Hepatic stellate cell (primary cell): ENCODE measurements around the gene LCTL.

Source experiments
- DNase-seq: peaks from one replicate; pipeline ENCODE4 v3.0.0; 2011; ENCODE audit warnings: low spot score

LCTL gene

DNA sequence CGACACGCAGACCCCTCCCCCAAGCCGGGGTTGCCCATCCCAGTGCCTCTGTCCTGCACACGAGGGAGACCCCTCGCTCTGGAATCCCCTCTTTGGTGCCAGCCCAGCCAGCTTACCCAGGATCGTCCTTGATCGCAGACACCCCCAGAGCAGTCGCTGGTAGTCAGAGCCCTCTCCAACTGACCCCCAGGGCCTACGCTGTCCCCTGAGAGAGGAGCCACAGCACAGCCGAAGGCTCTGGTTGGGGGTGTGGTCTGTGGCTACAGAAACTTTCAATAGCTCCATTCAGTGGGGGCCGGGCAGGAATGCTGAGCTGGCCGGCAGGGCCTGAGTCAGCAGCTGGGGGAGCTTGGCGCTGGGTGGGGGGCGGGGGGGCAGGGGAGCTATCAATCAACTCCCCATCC, at the start of gene LCTL:
Gene LCTL (minus strand): TSS at position 258 of the 404 bp plus-strand sequence. CDS start 633 bp downstream, outside the sequence.
- peak; percentile 71 for DNase-seq

DNA sequence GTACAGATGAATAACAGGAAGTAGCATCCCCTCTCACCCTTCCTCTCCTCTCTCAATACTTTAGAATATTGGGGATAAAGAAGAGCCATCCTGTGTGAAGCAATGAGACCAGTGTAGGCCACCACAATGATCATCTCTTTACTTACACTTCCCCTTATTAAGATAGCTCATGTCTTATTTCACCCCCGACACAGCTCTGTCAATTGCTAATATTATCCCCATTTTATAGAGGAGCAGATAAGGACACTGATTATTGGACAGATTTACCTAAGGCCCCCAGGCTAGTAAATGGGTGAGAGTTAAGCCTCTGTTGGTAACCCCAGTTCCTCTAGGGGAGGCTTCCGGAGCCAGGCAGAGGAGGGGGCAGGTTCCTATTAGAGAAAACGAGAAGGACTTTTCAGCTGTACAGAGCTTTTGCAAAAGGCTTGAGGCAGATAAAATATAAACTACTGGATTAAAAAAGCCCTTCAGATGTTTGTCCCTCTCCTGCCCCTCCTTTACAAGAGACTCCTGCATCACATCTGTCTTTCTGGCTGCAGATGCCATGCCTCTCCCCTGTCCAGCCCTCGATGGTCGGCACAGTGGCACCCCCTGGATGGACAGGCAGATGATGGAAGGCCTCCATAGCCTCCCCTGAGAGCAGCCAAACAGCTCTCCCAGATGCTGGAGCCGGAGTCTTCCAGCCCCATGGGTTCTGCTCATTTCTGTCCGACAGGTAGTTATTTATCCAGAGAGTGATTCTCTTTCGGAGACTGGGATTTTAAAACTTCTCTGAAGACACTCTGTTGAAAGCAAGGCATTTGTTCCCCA, 49.4 kb upstream of the LCTL start:
- DNase-seq: no peak

DNA sequence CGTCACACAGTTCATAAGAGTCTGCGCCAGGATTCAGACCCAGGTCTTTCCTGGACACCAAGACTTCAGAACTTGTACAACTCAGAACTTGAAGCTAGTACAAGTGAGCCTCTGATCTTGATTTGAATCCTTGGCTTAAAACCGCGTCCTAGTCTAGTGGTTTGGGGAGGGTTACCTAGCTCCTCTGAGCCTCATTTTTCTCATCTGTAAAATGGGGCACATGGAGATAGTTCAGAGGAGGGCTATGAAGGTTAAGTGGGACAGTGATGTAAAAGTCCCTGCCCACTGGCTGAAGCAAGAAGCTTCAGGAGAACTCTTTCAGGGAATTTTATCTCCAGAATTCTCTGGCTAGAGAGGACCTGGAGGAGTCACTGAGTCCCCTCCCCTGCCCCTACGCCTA, 48.7 kb upstream of the LCTL start:
- DNase-seq: no peak

DNA sequence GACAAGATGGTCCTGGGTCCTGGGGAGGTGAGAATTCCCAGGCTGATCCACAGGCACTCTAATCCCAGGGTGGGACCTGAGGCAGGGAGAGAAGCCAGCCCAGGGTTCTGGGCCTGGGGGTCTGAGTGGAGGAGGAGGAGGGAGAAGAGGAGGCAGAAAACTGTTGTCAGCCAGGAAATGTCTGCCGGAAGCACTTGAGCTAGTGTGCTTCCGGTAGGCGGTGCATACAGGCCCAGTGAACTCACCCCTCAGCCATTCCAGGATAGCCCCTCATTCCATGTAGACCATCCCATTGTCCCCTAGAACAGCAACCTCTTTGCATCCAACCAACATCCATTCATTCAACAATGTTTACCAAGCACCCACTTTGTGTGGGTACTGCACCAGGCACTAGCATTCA, 47.9 kb upstream of the LCTL start:
- no peak for DNase-seq

DNA sequence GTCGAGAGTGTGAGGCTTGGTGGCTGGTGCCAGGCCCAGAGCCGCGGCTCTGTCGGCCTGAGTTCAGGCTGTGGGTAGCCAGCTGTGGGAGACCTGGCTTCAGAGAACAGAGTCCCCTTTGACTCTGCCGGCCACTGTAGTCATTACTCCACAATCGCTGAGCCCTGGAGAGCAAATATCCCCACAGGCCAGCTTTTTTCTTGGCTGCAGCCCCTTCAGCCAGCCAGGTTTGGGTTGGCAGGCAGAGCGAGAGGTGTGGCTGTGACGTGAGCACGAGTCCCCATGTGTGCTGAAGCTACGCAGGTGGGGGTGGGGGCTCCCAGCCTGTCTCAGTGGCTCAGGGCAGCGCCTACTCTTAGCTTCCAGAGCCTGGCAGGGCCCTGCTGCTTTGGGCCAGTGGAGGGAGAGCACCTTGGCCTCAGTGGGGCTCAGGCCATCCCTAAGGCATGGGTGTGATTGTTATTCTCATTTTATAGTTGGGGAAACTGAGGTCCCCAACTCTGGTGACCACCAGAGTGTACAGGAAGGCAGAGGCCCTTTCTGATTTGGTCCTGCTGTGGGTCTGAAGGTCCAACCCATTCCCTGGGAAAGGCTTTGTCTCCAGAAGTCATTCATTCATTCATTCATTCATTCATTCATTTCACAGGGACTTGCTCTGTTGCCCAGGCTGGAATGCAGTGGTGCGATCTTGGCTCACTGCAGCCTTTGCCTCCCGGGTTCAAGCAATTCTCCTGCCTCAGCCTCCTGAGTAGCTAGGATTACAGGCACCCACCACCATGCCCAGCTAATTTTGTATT, 45.7 kb upstream of the LCTL start:
- DNase-seq: no peak

DNA sequence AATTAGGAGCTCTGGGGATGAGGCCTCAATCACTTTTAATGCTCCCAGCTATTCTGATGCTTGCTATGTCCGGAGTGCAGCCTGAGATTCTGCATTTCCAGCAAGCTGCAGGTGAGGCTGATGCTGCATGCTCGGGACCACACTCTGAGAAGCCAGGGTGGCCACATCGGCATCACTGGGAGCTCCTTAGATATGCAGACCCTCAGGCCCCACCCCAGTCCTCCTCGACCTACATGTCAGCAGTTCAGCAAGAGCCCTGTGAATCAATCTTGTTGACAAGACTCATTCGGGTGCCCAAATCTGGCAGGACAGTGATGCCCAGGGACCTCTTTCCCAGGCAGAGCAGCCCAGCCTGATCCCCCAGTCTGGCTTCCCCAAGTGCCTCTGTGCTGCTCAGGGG, 44.1 kb upstream of the LCTL start:
- DNase-seq: no peak

DNA sequence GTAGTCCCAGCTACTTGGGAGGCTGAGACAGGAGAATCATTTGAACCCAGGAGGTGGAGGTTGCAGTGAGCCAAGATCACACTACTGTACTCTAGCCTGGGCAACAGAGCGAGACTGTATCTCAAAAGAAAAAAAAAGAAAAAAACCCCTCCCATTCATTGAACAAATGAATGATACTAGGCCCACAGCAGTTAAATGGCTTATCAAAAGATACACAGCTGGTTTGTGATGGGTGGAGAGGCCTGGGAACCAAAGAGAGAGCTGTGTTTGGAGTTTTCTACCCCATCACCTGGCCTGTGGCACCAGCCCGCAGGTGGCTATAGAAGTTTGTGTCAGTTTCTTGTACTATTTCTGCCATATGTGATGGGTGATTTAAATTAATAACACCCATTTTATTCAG, 43.1 kb upstream of the LCTL start:
- no peak for DNase-seq

DNA sequence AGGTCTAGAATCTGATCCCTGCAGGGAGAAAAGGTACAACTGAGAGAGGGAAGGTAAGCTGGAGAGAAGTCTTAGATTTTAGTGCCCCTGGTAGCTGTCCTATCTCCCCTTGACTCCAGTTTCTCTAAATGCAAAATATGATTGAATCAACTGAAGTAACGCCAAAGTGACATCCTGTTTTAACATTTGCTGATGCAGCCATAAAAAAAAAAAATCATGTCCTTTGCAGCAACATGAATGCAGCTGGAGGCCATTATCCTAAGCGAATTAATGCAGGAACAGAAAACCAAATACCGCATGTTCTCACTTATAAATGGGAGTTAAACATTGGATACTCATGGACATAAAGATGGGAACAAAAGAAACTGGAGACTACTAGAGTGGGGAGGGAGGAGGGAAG, 42.4 kb upstream of the LCTL start:
- DNase-seq: no peak

- peak; percentile 82 for DNase-seq
Observed at GRCh38 chr15:66603301-66604179, 37.7 kb upstream of the LCTL start.

DNA sequence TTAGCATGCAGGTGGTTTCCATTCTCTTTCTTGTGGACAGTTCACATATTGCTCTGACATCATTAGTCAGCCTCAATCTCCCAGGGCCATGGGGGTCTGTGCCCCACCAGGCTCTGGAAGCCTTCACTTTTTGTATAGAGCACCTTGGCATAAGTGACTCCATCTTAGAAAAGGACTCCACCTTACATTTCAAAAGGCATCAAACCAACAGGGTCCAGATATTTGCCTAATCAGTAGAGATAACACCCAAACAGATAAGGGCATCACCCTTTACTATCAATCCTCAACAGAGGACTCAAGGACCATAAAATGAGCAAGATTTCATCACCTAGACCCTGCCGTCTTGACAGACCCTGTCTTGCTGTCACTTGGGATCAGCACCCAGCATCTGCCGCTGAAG, 35.7 kb upstream of the LCTL start:
- DNase-seq: no peak

DNA sequence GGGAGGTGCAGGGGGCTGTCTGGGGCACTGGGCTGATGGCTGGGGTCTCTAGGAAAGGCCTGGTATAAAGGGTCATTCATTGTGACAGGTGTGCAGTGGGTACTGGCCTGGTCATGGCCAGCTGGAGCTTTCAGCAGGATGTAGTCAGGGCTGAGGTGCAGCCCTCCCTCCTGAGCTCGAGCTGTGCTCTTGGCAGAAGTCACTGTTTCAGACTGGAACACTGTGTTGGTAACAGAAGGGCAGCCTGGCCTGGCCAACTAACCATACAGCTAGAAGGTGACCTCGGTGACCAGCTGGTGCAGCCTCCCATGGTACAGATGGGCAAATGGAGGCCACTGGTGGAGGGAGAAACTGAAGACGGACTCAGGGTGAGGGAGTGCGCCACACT, 34.4 kb upstream of the LCTL start:
- DNase-seq: no peak

DNA sequence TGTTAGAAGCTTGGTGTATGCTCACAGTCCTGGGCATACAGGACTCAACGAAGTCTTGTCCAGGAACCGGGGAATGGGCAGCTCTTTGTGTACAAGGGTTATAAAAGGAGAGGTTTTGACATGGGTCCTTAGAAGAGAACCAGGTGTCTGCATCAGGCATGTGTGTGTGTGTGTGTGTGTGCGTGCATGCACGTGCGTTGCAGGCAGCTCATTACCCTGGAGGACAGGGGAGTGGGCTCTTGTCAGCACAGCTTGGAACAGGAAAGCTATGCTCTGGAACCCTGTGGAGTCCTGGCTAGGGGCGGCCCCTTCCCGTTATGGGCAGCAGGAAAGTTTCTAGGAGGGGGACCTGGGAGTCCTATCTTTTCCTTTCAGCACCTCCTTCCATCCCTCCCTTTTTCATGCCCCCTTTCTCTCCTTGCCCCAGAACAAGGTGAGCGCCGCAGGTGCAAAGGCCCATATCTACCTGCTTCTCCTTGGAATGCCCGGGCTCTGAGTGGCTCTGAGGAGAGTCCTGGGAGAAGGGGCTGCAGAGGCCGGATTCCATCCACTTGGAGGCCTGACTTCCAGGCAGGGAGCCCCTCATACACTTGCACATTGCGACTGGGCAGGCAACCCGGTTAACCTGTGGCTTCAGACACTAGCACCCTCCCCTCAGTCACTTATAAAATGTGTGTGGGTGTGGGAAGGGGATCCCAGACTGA, 33.9 kb upstream of the LCTL start:
- DNase-seq: no peak

DNA sequence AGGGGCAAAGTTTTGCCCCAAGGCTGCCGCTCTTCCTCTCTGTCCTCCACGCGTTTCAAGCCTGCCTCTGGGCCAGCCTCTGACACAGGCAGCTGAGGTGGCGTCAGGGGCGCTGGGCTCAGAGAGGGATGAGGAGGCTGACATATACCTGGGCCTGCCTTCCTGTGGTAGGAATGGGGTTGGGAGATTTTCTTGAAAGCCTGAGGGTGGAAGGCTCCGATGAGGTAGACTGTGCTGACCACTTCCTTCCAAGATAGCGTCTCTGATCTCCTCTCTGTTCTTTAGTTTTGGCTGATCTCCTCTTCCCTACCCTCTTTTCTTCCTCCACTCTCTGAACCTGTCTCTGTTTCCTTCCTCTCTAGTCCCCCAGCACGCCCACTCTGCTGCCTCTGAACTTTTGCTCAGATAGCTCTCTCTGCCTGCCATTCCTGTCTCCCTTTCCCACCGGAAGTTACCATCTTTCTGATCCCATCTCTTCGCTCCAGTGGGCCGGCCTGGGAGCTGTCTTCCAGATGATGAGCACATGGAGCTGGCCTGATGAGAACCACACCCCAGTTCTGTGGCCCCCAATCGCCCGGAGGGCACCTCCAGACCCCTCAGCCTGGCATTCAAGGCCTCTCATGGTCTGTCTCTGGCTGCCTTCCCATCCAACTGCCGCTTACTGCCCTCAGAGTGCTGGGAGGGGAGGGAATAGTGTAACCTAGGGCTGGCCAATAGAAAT, 32.5 kb upstream of the LCTL start:
- no peak for DNase-seq

GRCh38 chr15:66595931-66596545, 30.2 kb upstream of the LCTL start:
- DNase-seq: no peak

GRCh38 chr15:66595332-66595731, 29.5 kb upstream of the LCTL start:
- no peak for DNase-seq

DNA sequence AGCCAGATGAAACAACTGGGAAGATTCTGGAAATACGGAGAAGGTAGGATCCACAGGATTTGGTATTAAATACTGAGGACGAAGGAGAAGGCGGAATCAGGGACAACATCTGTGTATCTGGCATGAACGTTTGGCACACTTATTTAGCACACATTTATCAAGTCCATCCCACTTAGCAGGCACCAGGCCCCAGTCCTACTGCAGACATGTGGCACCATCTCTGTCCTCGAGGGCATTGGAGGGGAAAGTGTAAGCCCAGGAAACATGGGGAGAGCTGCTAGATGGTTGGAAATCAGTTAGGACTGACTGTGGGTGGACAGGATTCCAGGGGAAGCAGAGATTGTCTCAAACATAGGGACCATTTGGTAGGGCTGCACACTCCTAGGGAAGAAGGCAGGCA, 29.0 kb upstream of the LCTL start:
- DNase-seq: no peak

DNA sequence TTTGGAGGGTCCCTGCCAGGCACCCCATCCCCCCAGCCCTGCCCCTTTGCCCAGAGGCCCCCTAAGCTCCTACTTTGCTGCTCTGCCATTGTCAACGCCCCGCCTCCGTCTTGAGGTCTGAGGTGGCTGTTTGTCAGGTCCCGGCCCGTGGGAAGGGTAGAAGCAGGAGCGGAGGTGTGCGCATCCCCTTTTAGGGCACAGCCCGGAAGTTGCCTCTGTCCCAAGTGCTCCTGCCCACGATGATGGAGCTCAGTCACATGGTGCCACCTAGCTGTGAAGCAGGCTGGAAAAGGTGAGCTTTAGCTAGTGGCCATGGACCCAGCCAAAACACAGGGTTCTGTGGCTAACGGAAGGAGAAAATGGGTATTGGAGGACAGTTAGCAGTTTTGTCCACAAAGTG, 28.5 kb upstream of the LCTL start:
- DNase-seq: no peak

- DNase-seq: no peak
Observed at GRCh38 chr15:66593219-66593780, 27.5 kb upstream of the LCTL start.

DNA sequence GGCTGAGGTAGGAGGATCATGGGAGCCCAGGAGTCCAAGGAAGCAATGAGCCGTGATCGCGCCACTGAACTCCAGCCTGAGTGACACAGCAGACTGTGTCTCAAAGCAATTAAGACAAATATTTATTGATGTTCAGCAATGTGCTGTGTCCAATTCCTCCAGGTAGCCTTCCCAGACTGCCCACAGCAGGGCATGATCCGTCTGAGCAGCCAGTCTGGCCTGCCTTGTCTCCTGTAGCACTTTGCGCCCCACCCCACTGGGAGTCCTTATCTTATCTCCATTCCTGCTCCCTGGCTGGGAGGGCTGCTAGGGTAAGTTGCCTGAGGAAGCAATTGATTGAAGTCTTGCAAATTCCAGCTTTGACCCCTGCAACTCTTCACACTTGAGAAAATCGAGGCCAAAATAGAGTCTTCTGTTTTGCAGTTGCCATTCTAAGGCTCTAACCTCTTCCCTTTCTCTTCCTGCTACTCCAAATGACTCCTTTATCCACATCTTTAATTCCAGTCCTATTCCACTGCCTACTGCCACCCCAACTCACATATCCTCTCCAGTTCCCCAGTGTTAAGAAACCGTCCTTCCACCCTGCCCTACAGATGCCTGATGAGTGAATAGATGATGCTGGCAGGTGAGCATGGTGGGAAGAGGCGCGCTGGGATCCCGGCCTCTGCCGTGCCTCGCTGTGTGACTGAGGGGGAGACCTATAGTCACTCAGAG, 26.9 kb upstream of the LCTL start:
- DNase-seq: no peak
